Fibroblast of gingiva (primary cell): ENCODE data around the gene SSH3.

Experiments
- DNase-seq: peaks from one replicate; pipeline ENCODE4 v3.0.0-alpha.2; 2011; ENCODE audit warnings: low read depth

The SSH3 gene, protein sequence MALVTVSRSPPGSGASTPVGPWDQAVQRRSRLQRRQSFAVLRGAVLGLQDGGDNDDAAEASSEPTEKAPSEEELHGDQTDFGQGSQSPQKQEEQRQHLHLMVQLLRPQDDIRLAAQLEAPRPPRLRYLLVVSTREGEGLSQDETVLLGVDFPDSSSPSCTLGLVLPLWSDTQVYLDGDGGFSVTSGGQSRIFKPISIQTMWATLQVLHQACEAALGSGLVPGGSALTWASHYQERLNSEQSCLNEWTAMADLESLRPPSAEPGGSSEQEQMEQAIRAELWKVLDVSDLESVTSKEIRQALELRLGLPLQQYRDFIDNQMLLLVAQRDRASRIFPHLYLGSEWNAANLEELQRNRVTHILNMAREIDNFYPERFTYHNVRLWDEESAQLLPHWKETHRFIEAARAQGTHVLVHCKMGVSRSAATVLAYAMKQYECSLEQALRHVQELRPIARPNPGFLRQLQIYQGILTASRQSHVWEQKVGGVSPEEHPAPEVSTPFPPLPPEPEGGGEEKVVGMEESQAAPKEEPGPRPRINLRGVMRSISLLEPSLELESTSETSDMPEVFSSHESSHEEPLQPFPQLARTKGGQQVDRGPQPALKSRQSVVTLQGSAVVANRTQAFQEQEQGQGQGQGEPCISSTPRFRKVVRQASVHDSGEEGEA

DNA sequence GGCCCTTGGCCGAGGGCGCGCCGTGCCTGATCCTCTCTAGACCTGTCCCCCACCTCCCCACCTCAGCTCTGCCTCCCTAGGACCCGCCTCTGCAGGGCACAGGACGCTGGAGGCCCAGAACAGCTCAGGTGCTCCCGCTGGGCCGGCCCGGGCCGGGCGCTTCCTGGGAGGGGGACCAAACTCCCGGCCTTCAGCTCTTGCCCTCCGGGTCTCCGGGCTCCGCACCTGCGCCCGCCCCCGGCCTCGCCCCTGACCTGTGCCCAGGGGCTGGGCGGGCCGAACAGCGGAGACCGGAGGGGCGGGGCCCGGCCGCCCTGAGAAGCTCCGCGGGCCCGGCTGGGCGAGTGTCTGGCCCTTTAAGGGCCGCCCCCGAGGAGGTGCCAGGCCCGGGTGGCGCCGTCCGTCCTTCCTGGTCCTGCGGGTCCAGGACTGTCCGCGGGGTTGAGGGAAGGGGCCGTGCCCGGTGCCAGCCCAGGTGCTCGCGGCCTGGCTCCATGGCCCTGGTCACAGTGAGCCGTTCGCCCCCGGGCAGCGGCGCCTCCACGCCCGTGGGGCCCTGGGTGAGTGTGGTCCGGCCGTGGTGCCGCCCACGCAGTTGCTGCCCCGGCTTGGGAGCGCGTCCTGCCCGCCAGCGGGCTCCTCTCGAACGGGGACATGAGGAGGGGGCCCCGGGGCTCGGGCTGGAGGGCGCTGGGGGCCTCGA lies at the start of gene SSH3:
TSS of gene SSH3 (plus strand) at position 399 of the 703 bp plus-strand sequence. CDS start at position 495, 96 bp downstream.
- peak; percentile 68 for DNase-seq

- DNase-seq, result no peak
These were observed 49.3 kb upstream of the SSH3 start for GRCh38 chr11:67253872-67254624.

DNA sequence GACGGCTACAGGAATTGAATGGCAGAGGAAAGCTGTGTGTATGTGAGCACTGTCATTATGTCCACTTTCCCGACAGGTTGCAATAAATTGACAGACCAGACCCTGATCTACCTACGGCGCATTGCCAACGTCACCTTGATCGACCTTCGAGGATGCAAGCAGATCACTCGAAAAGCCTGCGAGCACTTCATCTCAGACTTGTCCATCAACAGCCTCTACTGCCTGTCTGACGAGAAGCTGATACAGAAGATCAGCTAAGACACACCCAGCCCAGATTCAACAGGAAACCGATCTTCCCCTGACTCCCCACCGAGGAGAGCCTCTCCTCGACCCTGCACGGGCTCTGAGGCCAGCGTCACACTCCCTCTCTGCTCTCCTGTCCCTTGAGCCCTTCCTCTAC lies 48.5 kb upstream of the SSH3 start:
- no peak for DNase-seq

- DNase-seq, result no peak
These were observed 48.0 kb upstream of the SSH3 start for GRCh38 chr11:67255353-67255752.

GRCh38 chr11:67255864-67256263 lies 47.5 kb upstream of the SSH3 start:
- DNase-seq, result no peak

- no peak for DNase-seq
These were observed 46.7 kb upstream of the SSH3 start for GRCh38 chr11:67256477-67257135.

- no peak for DNase-seq
These were observed 42.9 kb upstream of the SSH3 start for GRCh38 chr11:67260406-67260805.

DNA sequence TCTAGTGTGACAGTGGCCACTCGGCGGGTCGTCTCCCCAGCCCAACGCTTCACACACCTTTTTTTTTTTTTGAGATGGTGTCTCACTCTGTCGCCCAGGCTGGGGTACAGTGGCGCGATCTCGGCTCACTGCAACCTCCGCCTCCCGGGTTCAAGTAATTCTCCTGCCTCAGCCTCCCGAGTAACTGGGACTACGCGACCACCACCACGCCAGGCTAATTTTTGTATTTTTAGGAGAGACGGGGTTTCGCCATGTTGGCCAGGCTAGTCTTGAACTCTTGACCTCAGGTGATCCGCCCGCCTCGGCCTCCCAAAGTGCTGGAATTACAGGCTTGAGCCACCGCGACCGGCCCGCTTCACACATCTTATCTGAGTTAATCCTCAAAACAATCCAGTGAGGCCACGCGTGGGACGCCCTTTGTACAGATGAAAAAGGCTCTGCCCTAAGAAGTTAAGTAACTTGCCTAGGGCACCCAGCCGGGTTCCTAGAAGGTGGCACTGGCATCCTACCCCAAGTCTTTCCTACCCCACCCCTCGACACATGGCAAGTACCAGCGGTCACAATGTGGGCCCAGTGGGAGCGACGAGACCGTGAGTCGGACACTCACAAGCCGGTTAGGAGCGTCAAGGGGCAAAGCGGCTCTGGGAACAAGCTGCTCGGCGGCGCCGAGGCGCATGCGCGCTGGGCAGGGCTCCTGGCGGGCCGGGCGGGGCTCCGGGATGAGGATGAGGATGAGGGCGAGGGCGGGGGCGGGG lies 42.3 kb upstream of the SSH3 start:
- DNase-seq, result peak; percentile 27

DNA sequence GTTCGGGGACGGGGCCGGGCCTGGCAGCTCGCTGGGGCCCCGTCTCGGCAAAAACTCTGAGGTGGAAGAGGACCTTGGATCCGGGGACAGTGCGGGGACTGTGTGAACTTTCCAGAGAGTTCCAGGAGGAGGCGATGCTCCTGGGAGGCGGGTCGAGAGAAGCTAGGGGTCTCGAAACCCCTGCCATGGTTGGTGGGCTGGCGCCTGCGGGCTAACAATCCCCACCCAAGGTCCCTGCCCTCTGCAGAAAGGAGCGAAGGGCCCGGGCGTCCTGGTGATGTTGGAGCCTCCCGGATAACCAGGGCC lies 41.7 kb upstream of the SSH3 start:
- DNase-seq, result no peak

DNA sequence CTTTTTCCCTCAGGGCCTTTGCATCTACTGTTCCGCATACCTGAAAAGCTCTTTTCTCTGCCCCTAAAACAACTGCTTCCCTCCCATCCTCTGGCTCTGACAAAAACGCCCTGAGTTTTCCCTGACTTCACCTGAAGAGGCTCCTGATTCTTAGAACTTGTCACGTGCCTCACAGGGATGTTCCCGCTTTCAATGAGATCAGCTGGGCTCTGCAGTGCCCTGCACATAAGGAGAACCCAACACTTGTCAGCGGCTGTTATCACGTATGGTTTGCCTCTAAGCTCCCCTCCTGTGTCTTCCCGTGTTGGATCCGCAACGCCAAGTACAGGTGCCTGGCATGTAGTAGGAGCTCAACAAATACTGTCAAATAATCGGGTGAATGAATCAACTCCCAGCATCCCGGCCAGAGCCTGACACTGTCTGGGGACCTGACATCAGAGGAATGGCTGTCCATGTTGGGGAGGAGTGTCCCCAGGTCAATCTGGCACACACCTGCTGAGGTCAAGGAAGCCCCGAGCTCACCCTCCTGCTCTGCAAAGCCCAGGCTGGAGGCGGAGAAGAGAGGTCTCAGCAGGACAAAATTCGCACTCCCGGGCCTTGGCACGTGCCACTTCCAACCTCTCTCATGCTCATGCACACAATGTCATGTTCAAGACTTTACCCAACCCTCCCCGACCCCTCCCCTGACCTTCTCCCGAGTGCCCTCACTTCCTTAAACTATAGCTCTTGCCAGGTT lies 41.2 kb upstream of the SSH3 start:
- no peak for DNase-seq

- DNase-seq, result peak; percentile 85
These were observed 40.3 kb upstream of the SSH3 start for GRCh38 chr11:67262731-67263675.

GRCh38 chr11:67264260-67264659 lies 39.1 kb upstream of the SSH3 start:
- DNase-seq, result no peak

- no peak for DNase-seq
These were observed 38.3 kb upstream of the SSH3 start for GRCh38 chr11:67264877-67265632.

- DNase-seq, result peak; percentile 36
These were observed 37.5 kb upstream of the SSH3 start for GRCh38 chr11:67265633-67266448.

- peak; percentile 25 for DNase-seq
These were observed 36.7 kb upstream of the SSH3 start, which contains the start of gene GRK2 for GRCh38 chr11:67266449-67267187. Gene GRK2, plus strand, starts transcription at chr11:67266473. Its CDS starts 227 bp downstream, at chr11:67266700.

DNA sequence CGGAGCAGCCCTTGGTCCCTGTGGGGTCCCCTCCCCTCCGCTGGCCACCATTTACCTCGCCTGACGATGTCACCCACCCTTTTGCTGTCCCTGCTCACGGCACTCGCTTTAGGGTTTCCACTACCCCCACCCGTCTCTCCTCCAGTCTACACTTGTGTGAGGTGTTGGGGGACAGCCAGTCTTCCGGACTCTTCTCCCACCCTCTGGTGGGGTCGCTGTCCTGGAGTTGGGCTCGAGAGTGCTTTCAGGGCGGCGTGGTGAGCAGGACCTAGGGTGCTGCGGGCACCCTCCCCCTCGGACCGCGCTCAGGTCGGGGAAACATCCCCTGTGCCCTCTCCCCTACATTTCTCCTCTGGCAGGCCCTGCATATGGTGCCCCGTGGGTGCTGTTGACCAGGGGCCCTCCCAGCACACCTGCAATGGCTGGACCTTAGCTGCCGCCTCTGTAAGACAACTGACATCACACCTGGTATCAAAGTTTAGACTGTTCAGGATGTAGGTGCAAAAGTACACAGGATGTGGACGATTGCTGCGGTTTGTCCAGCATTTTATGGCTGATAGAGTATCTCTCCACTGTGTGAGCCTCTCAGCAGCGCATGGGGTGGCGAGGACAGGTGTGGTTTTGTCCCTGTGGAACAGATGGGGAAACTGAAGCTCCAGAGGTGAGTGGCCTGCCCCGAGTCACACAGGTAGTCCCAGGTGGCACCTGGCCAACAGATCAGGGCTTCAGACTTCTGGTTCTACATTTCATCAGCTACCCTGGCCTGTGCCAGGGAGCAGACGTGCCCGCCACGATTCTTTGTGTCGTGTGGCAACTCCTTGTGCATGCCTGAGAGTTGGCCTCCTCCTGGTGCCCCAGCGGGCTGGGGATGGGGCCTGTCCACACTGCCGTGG lies 35.9 kb upstream of the SSH3 start:
- DNase-seq, result no peak
